AG08396 (cell line): ENCODE data around the gene HS1BP3.
A peak's percentile ranks its signal among the peaks of the same experiment; 100 is the strongest.

Source experiments
- DNase-seq: peaks from one replicate; pipeline ENCODE4 v3.0.0; 2012; ENCODE audit warnings: low spot score, mixed read lengths

HS1BP3 gene

GRCh38 chr2:20629581-20630171 lies 21.2 kb downstream of the HS1BP3 start:
- no peak for DNase-seq

- DNase-seq = no peak
Measured at GRCh38 chr2:20629181-20629580, 21.7 kb downstream of the HS1BP3 start.

GRCh38 chr2:20627712-20628380 lies 23.1 kb downstream of the HS1BP3 start:
- DNase-seq = no peak

- no peak for DNase-seq
Measured at GRCh38 chr2:20626698-20627513, 24.0 kb downstream of the HS1BP3 start.

- DNase-seq = no peak
Measured at GRCh38 chr2:20626392-20626697, 24.6 kb downstream of the HS1BP3 start.

- DNase-seq = peak; percentile 81
Measured at GRCh38 chr2:20625491-20626391, 25.2 kb downstream of the HS1BP3 start.

GRCh38 chr2:20624884-20625485 lies 25.9 kb downstream of the HS1BP3 start:
- no peak for DNase-seq

- DNase-seq = no peak
Measured at GRCh38 chr2:20624156-20624883, 26.6 kb downstream of the HS1BP3 start.

- no peak for DNase-seq
Measured at GRCh38 chr2:20623741-20624155, 27.1 kb downstream of the HS1BP3 start.

- DNase-seq = no peak
Measured at GRCh38 chr2:20623241-20623640, 27.7 kb downstream of the HS1BP3 start.

GRCh38 chr2:20622731-20623130 lies 28.2 kb downstream of the HS1BP3 start:
- DNase-seq = no peak

- DNase-seq = no peak
Measured at GRCh38 chr2:20622296-20622686, 28.6 kb downstream of the HS1BP3 start.

- DNase-seq = no peak
Measured at GRCh38 chr2:20621366-20622295, 29.3 kb downstream of the HS1BP3 start.

- no peak for DNase-seq
Measured at GRCh38 chr2:20620696-20621365, 30.1 kb downstream of the HS1BP3 start.

- no peak for DNase-seq
Measured at GRCh38 chr2:20620271-20620681, 30.6 kb downstream of the HS1BP3 start.

- no peak for DNase-seq
Measured at GRCh38 chr2:20619624-20620024, 31.3 kb downstream of the HS1BP3 start.

GRCh38 chr2:20618886-20619521 lies 31.9 kb downstream of the HS1BP3 start:
- no peak for DNase-seq

- DNase-seq = no peak
Measured at GRCh38 chr2:20618468-20618885, 32.4 kb downstream of the HS1BP3 start.

- DNase-seq = peak; percentile 96
Measured at GRCh38 chr2:20617892-20618467, 32.9 kb downstream of the HS1BP3 start.
